ENCODE measurements around the gene ENDOU.
A peak's percentile ranks its signal among the peaks of the same experiment; 100 is the strongest.

Gene ENDOU

DNA sequence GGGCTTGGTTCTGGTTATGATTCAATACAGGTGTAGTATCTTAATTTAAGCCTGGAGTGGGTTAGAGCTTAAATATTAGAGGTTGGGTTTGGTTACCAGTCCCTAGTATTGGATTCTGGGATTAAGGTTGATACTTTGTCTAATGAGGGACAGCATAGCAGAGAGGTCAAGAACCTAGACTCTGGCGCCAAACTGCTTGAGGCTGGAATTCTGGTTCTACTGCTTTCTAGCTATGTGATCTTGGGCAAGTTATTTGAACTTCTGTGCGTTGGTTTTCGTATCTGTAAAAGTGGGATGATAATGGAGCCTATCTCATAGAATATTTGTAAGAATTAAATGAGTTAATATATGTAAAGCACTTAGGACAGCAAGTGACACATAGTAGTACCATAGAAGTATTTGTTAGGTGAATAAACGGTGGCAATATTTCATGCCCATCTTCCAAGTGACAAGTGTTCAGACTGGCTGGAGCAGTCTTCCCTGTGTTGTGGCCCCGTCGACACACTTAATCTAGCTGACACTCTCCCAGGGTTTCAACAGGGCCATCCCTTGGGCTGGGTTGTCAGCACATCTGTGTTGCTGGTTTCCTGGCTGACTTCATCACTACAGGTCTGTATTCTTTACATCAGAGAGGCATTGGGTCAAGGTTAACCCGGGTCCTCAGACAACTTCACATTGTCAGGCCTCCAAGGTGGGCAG lies 3.0 kb downstream of the ENDOU start:
- no peak for DNase-seq (ENCODE audit: low read depth in 1 of 2, low spot score in 1 of 2)

DNA sequence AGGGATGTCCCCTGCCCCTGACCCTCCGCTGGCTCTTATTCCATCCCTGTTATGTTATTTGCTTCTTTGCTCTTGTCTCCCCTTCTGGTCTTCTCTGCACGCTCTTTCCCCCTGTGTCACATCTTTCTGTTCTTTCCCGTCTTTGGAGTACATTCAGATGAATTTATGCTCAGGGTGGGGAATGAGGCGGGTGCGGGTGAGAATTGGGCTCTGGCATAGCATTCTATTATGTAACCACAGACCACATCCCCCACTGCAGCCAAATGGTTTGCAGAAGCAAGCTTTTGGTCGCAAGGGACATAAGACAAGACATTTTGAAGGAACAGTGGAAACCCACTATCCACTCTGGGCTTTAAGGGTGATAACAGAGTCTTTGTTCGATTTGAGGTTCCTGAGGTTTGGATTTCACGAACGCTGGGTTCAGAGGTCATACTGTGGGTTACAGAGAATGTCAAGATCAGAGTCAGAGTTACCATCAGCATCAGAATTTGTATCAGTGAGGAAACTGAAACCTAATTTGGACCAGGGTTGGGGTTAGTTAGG lies 3.8 kb downstream of the ENDOU start:
- no peak for DNase-seq (ENCODE audit: low read depth in 1 of 2, low spot score in 1 of 2)

DNA sequence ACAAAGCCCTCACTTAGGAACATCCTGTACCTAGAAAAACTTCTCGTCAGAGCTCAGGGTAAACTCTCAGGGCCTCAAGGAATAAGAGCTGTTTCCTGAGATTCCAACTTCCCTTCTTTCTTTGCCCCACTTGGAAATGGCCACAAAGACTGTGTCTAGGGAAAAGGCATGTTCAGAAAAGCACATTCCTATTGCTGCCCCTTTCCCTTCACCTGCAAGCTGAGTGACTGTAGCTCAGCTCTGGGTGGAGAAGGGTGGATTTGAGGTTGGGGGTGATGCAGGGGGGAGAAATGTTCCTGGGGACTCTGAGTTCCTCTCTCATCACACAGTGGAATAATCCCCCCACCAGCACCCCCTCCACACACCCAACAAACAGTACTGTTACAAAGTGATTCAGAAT lies 6.8 kb downstream of the ENDOU start:
- DNase-seq (ENCODE audit: low read depth in 1 of 2, low spot score in 1 of 2): no peak

DNA sequence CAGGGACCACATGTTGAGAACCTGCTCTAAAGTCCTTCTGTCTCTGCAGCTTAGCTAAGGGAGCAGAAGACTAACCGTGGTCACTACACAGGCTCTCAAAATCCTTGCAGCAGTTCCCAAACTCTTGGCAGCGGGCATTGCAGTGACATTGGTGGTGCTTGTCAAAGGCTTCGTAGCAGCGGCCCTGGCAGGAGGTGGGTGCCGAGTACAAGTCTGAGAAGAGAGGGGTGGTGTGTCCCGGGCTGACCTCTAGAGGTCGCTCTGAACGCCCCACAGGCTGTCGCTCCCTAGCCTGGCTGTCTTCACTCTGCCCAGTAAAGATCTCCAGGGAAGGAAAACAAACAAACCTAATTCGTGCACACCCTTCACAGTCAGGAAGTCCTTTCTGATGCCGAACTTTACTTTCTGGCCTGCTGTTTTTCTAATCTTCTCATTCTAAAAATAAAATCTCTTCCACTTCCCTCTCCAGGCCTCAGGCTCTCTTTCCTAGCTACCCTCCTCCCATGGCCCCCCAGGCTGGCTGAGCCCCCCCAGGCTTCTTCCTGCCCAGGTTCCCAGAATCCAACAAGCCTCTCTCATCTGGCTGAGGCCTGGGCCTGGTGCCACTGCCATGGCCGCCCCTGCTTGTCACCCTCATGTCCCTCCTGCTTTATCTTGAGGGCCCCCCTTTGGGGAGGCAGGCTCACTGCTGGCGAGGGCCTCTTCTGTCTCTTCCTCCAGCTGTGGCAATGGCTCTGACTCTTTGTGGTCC lies 7.7 kb downstream of the ENDOU start:
- DNase-seq (ENCODE audit: low read depth in 1 of 2, low spot score in 1 of 2): peak in 1 of 2 donors; percentile 35

DNA sequence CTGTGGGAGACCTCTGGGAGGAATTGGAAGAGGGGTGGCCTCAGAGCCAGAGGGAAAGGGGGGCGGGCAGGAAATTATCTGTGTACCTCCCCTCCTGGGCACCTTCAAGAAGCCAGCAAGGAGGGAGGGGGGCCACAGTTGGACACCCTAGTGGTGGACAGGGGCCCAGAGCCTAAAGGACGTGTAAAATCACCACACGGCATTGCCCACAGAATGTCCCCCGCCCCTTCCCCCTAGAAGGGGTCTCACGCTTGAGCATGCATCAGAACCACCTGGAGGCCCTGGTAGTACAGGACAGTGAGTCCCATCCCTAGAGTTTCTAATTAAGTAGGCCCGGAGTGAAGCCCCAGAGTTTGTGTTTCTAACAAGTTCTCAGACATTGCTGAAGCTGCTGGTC lies 8.2 kb downstream of the ENDOU start:
- no peak for DNase-seq (ENCODE audit: low read depth in 1 of 2, low spot score in 1 of 2)

DNA sequence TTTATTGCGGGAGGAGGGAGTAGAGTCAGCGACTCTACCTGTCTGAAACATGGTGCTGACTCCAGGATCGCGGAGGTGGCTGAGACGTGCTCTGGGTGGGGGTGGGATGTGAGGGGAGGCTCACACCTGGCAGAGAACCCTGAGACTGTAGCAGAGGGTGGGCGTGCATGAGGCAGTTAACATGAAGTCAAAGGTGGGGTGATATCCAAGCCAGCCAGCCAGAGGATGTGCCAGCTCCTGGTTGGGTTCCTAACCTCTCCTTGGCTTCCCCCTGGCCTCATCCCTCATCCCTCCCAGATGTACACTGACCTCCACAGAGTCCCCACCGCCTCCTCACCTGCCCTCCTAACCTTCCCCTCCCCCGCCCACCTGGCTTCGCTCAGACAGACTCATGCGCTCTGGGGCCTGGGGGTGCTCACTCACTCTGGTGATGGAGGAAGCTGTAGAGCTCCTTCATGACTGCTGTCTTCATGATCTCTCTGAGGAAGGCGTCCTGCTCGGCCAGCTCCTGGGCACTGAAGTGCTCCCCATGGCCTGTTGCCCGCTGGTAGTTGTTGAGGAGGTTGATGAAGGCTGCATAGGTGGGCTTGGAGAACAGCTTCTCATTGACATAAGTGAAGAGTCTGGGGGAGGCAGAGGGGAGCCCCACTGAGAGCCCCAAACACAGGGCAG lies 9.3 kb downstream of the ENDOU start:
- DNase-seq (ENCODE audit: low read depth in 1 of 2, low spot score in 1 of 2): no peak

DNA sequence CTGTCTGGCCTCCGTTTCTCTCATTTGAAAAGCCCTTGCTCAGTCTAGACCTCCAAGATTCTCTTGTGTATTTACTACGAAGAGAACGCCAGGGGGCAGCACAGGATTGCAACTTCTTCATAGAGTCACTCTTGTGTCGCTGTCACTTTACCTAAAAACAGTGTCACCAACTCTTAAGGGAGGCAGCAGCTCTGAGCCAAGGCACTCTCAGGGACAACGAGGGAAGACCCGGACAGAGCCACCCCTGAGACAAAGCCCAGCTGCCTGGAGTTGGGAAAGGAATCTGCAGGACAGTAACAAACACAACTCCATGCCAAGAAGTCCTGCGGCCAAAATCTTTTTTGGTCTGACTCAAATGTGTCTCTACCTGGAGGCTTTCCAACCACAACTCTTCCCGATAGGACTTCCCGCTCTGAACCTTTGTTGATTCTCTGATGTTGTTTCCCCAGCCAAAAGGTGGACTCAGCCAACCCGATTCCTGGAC lies 9.9 kb downstream of the ENDOU start:
- DNase-seq (ENCODE audit: low read depth in 1 of 2, low spot score in 1 of 2): peak; percentile 52 to 71

DNA sequence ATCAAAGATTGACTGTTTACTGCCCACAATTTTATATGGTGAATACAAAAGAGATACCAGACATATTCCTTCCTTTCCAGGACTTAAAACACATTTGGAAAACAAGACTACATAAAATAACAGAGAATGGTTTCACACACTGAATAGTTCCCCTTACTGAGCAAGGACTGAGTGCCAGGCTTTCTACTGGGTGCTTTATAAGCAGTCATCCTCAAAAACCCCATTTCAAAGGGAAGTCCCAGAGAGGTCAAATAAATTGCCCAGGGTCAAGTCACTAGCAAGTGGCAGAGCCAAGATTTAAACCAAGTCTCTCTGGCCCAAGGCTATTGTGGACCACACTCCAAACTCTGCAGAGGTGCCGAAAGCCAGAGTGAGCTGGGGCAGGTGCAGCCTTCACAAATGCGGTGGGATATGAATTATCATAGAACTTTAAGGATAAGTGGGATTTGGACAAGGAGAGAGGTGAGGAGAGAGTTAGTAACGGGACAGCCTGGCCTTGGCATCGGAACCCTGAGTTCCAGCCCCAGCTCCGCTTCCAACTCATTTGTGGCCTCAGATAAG lies 10.4 kb downstream of the ENDOU start:
- DNase-seq (ENCODE audit: low read depth in 1 of 2, low spot score in 1 of 2): no peak

DNA sequence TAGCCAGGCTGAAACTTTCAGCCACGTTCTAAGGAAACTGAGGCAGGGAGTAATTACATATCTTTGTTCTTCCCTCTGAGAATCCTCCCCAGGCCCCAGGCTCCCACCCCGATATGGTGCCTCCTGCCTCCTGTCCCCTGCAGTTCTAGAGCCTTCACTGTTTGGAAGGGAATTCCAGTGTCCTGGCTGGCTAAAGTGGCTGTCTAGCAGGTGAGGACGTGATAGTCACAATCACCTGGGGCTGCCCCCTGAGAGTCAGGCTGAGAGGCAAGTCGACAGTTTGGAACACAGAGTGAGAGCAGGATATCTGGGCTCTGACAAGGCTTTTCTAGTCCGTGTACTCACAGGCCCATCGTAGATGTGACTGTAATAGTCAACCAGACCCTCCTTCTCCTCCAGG lies 13.1 kb downstream of the ENDOU start:
- no peak for DNase-seq (ENCODE audit: low read depth in 1 of 2, low spot score in 1 of 2)

DNA sequence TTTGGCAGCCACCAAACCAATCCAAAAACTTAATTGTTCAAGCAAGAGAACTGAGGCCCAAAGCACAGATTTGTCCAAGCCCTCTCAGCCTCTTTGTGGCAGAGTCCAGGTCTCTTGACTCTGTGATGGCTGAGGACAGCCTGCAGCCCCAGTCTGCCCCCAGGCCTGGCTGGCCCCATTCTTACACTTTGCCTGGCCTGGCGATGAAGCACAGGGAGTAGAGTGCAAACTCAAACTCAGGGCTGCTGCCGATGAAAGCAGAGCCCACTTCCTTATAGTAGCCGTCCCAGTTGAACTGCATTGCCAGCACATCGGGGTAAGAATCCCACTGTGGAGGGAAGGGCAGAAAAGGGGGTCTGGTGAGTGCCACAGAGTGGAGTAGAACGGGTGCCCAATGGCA lies 13.8 kb downstream of the ENDOU start:
- DNase-seq (ENCODE audit: low read depth in 1 of 2, low spot score in 1 of 2): no peak

DNA sequence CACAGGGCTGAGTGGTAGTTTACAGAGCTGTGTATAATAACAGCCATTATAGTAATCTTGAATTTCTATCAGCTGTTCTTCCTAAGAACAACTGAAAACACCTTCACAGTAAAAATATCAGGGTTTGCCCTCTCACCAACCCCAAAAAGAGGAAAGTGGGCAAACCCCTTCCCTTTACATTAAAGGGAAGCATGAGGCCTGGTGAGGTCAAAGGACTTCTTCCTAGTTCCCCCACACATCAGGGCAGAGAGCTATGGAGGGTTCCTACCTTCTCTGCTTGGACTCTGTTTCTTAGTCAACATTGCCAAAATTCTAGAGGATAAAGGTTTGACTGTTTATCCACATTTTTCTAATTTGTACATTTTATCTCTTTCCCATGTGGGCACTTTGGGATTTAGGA lies 15.0 kb downstream of the ENDOU start:
- no peak for DNase-seq (ENCODE audit: low read depth in 1 of 2, low spot score in 1 of 2)

DNA sequence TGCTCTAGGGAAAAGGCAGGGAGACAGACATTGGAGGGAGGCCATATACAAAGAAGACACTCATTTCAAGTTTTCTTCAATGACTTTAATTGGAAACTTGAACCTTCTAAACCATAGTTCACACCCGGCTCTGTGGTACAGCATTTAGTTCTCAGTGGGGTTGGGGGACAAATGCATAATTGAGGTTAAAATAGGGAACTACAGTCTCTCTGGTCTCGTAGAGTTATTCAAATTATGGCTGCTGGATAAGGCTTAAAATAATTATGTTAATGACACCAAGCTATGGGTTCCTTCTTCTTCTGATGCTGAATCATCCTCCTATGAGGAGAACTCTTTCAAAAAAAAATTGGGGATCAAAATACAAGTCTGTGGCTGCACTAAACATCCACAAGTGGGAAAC lies 15.6 kb downstream of the ENDOU start:
- DNase-seq (ENCODE audit: low read depth in 1 of 2, low spot score in 1 of 2): no peak

DNA sequence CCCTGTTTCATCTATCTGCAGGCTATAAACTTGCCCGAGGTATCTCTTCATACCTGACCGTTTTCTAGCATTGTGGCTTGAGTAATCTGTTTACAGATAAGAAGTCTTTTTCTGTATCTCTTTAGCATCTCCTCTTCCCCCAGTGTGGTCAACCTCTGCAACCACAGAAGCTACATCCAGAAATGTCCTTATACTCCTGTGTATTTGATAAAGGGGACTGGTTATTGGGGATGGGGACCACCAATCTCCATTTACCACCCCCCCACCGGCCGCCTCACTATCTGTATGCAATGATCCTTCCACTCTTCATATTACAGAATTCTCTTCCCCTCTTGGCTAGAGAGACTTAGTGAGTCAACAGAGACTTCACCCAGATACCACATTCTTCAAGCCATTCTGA lies 16.1 kb downstream of the ENDOU start:
- no peak for DNase-seq (ENCODE audit: low read depth in 1 of 2, low spot score in 1 of 2)

DNA sequence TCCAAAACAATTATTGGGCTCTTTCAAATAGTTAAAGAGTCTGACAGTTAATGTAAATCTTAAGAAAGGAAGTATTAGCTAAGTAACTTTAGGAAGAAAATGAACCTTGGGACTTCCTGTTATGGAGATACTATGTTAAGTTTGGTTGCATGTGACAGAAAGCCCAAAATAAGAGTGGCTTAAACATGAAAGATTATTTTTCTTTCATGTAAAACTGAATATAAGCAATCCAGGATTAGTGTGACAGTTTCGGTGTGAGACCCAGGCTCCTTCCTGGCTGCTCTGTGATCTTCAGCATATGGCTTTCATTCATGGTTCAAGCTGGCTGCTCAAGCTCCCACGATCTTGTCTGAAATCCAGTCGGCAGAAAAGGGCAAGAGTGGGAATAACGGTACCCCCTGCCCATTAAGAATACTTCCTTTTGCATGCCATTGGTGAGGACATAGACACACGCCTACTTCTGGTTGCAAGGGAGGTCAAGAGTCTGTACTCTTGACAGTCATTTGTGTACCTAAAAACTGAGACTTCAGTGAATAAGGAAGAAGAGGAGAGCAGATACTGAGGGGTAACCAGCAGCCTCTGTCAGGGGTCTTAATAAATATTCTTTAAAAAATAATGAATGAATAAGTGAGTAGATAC lies 17.3 kb downstream of the ENDOU start:
- DNase-seq (ENCODE audit: low read depth in 1 of 2, low spot score in 1 of 2): no peak

DNA sequence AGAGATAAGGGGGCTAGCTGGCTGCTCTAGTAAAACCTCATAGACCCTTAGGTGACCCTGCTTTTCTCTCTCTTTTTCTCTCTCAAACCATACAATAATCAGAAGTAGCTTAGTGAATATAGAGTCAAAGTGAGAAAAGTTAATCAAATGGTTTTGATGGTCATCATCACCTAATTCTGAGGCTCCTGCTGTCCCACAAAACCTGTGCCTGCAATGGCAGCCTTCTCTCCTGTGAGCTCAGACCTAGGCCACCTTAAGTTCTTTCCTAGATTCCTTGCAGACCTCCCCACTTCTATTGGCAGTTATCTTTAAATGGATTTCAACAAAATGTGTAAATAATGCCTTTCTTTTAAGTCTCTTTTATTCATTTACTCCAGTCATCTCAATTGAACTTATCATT lies 17.9 kb downstream of the ENDOU start:
- DNase-seq (ENCODE audit: low read depth in 1 of 2, low spot score in 1 of 2): no peak

DNA sequence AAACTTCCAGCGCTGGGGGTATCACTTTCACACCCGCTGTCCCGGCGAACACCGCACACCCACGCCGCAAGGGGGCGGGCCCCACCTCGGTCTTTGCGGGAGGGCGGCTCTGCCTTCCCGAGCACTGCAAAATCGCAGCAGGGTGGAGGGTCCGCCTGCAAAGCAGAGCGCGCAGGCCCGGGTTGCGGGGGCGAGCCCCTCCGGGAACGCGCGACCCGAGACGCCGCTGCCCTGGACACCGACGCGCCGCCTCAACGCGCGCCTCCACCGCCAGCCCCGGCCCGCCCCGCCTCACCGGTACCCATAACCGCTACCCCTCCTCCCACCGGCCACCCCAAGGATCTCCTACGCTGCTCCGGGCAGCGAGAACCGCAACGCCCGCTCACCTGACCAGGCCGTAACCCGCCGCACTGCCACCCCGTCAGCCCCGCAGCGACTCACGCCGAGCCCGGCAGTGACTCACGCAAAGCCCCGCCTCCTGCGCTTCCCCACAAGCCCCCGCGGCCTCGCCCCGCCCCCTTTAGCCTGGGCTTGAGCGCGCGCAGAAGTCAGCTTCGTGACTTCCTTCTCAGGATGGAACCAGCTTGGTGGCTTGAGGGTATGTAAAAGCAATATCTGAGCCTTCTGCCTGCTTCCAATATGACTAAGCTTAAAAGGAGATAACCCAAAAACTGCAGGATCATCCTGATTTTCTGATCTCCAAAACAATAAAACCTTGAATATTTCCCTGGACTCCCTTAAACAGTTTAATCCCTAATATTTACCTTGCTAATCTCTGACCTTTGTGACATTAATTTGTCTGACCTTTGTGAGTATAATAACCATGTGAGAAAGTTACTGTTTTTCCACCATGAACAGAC lies 19.5 kb downstream of the ENDOU start, which contains the start of gene RPAP3:
Gene RPAP3, minus strand, starts transcription at position 465 of the 860 bp plus-strand sequence. CDS start 3,190 bp downstream, outside the sequence.
- peak; percentile 95 to 97 for DNase-seq (ENCODE audit: low read depth in 1 of 2, low spot score in 1 of 2)

DNA sequence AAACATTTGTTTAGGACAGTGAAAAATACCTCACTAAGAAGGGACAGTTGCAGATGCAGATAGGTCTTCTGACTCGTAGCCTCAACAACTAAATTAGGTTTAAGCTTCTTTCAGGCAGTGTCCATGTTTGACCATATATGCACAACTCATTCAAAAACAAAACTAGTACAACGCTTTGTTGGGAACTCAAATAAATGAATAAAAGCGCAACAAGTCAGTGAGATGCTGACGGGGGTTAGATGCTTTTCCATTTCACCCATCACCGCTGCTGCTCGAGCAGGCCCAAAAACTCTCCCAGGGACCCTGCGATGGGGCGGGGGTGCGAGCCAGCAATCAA lies 20.1 kb downstream of the ENDOU start:
- DNase-seq (ENCODE audit: low read depth in 1 of 2, low spot score in 1 of 2): no peak

DNA sequence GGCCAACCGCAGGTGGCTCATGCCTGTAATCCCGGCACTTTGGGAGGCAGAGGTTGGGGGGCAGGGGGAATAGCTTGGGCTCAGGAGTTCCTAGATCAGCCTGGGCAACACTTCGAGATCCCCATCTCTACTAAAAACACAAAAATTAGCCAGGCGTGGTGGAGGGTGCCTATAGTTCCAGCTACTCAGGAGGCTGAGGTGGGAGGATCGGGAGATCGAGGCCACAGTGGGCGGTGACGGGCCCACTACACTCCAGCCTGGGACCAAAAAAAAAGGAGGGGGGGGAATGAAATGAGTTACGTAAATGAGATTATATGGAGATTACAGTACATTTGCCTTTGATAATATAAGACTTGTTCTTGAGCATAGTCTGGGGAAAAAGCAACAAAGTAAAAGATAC lies 20.6 kb downstream of the ENDOU start:
- DNase-seq (ENCODE audit: low read depth in 1 of 2, low spot score in 1 of 2): no peak

DNA sequence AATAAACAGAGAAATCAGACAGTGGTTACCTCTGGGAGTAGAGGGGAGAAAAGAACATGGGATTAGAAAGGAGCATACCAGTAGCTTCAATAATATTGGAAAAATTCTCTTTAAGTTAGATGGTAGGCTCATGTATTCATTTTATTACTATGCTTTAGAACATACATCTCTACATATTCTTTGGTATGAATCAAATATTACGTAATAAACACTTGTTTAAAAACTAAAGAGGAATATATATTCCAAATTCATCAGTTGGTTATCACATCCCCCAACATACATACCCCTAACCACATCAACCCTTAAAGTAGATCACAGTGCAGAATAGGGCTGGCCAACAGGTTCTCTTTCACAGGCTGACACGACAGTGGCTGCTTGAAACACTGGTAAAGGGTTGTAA lies 25.0 kb downstream of the ENDOU start:
- no peak for DNase-seq (ENCODE audit: low read depth in 1 of 2, low spot score in 1 of 2)

DNA sequence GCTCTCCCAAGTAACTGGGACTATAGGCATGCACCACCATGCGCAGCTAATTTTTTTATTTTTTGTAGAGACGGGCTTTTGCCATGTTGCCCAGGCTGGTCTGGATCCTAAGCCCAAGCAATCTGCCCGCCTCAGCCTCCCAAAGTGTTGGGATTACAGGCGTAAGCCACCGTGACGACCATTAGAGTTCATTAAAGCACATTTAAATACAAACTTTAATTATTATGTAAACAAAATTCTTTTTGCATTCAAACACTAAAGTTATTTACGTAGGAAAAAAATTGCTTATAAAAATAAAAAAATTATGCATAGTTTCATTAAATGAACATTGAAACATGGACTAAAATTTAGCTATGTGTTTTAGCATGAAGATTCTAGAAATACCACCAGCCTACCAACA lies 26.7 kb downstream of the ENDOU start:
- no peak for DNase-seq (ENCODE audit: low read depth in 1 of 2, low spot score in 1 of 2)
